Fibroblast of skin of back (primary cell): Measurements from ENCODE around the gene CTNNBIP1.
"Not testable (repeated sequence)": the region's sequence is repeated elsewhere in the genome, so short reads cannot be mapped to it uniquely, and the experiment has no call there.

Source experiments
- DNase-seq: peaks from one replicate; pipeline ENCODE4 v3.0.0-alpha.2; 2013

Gene CTNNBIP1

DNA sequence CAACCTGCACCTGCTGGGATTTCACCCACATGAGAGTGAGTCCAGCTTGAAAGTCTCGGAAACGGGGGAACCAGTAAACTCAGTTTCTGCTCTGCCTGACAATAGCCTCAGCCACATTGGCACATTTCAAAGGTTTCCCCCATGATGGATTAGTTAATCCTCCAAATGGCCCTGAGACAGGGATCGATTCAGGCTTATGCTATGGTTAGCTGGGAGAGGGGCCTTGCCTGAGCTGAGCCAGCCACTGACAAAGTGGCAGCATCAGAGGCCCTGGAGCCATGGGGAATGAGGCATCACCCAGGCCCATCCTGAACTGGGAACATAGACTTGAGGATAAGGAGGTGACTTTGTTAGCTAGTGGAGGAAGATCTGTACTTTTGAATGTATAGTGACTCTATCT, 83.5 kb downstream of the CTNNBIP1 start:
- no peak for DNase-seq

DNA sequence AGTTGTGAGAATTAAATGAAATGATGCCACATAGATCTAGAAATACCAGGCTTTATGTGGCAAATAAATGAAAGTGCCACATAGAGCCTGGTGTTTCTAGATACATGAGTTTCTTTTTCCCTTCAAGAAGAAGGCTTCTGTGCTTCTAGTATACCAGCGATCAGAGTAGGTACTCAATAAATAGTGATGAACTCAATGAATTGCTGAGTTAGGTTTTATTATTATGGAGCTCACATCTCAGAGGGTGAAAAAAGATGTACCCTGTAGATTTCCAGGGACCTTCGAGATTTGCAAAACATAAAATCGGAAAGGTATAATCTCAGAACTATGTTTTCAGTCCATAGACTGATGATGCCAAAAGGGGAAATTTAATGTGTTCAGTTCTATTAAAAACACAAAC, 84.0 kb downstream of the CTNNBIP1 start:
- no peak for DNase-seq

DNA sequence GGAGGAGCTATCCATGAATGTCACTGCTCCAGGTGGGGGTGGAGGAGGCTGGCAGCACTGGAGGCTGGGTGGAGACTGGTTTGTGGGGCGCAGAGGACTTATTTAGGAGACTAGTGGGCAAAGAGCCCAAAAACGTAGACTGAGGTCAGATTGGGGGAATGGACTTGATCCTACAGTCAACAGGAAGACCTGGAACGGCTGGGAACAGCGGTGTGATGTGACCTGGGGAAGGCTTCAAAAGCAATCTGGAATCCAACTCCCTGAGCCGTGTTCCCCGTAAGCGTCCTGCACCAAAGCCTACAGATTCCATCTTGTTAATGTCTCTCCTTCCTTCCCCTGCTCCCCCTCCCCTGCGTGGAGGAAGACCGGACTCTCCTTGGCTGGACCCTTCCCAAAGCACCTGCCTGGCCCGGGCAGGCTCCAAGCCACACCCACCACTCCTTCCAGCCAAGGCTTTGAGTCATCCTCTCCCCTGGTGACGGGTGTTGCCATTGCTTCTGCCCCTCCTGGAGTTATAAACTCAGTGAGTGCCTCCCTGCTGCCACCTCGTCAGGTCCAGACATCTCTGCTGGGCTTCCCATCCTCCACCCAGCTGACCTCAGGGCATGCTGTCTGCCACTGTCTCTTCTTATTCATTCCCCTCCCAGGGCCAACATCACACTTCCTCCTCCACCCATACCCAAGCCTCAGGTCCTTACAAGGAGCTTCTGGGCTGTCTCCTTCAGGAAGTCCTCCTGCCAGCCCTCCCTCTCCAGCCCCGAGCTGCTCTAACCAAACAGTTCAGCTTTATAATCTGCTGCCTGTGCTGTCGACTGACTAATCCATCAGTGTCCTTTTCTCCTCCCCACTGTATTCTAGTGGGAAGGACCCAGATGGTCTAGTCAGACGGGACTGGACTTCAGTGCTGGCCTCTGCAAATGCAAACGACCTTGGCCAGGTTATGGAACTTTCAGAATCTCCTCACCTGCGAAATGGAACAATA, 84.7 kb downstream of the CTNNBIP1 start:
- DNase-seq, result peak; percentile 90

DNA sequence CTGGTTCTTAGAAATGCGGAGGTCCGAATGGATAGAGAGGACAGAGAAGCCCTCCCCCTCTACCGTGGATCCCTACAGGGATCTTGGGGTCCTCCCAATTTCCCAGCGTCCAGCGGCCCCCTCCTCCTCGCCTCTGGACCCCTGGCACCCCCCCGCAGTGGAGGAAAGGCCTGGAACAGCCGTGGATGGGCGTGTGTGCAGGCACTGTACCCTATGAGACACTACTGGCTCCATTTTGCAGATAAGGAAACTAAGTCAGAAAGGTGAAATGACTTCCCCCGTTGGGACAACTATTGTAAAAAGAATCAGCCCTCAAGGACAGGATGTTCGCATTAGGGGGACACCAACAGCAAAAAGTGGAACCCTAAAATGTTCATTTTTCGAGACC, 85.4 kb downstream of the CTNNBIP1 start:
- no peak for DNase-seq

DNA sequence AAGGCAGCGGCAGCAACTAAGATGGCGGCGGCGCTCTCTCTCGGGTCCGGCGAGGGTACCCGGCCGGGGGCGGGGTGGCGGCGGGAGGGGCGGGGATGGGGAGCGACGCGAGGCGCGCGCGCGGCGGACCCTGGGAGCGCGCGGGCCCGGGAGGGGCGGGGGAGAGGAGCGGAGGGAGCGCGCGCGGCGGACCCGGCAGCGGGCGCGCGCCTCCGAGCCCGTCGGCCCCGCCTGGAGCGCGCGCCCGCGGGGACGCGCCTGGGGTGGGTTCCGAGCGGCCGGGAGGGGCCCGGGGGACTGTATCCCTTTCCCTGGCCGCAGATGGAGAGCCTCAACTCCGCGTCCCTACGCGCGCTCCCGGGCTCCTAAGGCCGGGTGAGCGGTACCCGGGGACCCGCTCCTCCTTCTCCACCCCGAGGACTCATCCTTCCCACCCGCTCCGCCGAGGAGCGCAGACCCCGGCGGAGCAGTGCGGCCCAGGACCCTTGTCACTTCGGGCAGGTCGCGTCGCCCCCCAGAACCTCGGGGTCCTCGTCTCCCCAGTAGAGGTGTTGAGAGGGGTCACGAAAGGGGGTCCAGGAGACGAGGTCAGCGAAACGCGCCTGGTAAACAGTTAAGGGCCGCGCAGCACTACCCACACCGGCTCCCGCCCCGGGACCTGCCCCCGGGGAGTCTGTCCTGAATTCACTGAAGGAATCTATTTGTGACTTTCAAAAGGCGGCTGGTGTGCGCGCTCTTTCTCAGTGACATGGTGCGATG, 85.9 kb downstream of the CTNNBIP1 start, which contains the start of gene CLSTN1:
TSS of gene CLSTN1 (minus strand) at position 23 of the 759 bp plus-strand sequence. CDS start 232 bp downstream, outside the sequence.
- peak; percentile 90 for DNase-seq

DNA sequence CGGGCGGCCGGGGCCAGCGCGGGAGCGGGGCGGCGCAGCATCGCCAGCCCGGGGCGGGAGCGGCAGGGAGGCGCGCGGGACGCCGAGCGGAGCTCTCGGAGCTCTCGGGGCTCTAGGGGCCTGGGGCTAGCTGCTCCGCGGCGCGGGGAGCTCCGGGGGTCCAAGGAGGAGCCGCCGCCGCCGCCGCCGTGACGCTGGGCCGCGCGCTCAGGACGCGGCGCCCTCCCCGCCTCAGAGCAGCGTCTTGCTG, 86.5 kb downstream of the CTNNBIP1 start:
- no peak for DNase-seq

DNA sequence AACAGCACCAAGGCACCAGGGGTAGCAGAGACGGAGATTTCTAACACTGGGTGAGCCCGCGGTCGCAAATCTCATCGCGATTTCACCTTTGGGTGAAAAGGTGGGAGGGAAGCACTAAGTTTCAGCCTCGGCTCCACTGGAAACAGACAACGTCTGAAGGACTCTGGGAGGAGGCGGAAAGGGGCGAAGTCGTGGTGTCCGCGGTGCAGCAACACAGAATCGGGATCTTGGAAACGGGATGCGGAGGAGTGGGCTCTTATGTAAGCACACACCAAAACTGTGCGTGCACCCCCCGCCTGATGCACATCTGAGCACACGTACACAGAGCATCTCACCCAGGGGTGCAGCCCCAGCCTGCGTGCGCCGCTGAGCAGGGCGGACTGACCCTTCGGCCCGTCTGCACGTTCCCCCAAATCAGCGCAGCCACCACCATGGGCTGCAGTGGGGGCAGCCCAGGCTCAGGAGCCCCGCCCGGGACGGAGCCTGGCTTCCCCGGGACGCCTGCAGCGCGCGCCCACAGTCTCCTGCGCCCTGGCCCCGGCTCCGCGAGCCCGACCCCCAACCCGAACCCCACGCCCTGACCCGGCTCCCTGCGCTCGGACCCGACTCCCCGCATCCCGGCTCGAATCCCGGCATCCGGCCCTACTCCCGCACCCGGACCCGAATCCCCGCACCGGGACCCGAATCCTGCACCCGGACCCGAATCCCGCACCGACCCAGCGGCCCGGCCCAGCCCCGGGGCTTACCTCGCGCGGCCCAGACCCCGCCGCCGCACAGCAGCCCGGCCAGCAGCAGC, 87.0 kb downstream of the CTNNBIP1 start:
- no peak for DNase-seq

DNA sequence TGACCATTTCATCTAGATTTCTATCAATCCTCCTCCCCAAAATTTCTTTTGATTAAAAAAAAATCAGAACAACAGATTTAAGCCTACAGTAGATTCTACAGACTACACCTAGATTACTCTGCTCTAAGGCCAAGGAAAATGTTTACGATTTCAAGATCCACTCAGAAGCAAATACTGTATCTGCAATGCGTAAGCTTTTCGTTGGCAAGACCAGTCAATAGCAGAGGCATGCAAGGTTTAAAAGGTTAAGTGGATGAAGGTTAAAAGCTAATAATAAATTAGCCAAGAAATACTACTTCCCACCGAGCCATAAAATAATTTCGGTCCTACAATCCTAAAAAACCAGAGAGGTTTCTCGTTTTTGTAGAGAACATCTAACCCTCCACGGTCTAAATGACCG, 87.6 kb downstream of the CTNNBIP1 start:
- DNase-seq, result no peak

DNA sequence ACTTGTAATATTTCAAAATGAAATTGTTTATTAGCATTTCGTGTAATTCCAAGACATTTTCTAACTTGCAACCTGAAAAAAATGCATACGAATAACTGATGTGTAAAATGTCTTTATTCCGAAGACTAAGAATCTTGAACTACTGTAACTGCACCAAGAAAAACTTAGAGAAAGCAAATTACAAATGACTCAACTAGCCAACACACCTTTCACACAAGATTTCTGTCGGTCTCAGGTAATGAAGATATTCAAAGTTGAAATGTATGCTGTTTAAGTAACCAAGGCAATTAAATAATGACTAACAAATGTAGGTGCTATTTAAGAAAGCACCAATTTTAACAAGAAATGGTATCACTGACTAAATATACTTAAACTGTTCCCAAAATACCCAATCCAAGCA, 88.4 kb downstream of the CTNNBIP1 start:
- DNase-seq, result no peak

DNA sequence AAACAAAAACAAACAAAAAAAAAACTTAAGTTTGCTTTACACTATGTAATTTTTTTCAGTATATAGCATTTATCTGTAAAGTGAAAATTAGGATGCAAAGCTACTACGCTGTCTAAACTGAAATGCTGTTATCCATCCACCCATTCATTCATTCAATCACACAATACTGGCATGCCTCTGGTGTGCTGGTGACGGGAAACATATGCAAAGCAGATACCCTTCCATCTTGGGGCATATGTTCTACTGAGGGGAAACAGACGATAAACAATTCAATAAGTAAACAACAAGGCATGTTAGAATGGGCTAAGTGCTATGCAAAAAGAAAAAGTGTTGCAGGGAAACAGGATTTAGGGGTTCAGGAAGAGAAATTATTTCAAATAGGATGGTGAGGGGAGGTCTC, 89.5 kb downstream of the CTNNBIP1 start:
- no peak for DNase-seq

DNA sequence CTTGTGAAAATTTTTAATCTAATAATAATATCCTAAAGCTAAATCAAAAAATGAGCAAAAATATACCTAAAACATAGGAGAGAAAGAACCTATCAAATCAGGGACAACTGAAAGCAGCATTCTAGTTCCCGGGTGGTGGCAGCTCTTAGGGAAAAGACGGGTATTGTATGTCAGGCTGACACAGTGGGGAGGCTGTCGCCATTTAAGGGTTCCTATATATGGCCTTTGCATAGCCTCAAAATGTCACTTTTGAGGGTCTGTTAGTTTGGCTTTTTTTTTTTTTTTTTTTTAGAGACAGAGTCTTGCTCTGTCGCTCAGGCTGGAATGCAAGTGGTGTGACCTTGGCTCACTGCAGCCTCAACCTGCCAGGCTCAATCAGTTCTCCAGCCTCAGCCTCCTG, 92.3 kb downstream of the CTNNBIP1 start:
- no peak for DNase-seq

DNA sequence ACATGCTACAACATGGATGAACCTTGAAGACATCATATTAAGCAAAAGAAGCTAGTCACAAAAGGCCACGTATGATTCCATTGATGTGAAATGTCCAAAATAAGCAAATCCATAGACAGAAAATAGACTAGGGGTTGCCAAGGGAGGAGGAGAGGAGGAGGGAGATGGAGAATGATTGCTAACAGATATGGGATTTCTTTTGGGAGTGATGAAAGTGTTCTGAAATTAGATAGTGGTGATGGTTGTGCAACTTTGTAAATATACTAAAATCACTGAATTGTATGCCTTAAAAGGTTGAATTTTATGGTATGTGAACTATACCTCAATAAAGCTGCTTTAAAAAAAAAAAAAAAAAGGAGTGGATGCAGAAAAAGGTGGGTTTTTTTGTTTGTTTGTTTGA, 93.9 kb downstream of the CTNNBIP1 start:
- DNase-seq, result no peak

DNA sequence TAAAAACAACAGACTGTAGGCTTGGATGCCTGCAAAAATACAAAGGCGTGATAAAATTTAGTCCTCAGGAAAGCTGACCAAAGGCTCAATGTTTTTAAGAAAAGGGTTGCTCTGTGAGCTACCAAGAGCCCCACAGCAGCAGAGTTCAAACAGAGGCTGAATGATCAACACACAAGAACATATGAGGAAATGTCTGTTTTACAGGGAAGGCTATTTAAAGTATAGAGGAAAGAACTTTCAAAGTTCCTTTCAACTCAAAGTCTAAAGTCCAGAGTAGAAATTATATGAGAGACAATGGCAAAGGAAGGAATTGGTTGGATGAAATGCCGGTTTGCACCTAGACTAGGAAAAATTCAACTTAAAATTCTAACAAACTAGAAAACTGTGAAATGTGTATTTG, 94.9 kb downstream of the CTNNBIP1 start:
- DNase-seq, result no peak

DNA sequence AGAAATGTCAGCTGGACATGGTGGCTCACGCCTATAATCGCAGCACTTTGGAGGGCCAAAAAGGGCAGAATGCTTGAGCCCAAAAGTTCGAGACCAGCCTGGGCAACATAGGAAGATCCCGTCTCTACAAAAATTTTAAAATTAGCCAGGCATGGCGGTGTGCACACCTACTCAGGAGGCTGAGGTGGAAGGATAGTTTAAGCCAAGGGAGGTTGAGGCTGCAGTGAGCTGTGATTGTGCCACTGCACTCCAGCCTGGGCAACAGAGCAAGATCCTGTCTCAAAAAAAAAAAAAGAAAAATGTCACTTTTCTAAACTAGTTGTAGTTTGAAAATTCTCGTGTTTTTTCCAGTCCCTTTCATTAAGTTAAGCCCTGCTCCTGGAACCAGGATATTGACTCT, 95.5 kb downstream of the CTNNBIP1 start:
- DNase-seq, result no peak

DNA sequence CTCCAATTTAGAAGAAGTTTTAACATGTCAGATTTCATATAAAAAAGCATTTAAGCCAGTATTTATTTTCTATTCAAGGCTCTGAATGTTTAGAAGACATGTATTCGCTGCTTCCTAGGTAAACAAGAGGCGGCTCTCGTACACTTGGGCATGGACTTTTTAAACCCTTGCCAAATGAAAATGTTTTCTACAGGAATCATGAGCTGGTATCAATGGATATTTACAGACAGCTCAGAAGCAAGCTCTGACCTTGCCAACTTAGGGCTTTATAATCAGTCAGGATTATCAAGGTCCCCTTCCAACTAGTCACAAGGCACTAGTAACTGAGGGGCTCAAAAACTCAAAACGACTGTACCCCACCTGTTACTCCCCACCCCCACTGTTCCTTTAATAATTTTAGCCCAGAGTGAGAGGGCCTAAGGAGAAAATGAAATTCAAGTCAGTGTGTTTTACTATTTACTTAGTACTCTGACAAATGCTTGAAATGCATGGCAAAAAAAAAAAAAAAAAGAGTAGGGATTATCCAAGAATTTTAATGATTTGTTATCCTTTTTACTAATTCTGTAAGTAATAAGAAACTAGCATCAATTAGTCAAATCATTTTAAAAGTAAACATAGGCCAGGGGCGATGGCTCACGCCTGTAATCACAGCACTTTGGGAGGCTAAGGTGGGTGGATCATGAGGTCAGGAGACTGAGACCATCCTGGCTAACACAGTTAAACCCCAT, 98.7 kb downstream of the CTNNBIP1 start:
- no peak for DNase-seq

DNA sequence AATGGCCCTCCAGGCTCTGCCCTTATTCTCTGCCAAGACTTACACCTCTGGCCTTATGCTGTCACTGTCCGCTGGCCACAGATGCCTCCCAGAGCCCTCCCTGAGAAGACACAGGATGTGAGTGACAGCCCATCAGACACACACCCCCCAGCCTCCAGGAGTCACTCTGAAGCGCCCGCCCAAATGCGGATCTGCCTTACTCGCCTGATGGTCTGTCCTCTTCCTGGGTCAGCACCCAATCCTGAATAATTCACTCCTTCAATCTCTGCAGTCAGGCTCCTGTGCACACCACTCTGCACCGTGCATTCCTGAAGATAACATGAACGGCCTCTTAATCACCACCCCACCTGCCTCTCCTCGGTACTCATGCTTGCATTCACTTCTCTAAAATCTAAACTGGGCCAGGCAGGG, 101.0 kb downstream of the CTNNBIP1 start:
- no peak for DNase-seq

DNA sequence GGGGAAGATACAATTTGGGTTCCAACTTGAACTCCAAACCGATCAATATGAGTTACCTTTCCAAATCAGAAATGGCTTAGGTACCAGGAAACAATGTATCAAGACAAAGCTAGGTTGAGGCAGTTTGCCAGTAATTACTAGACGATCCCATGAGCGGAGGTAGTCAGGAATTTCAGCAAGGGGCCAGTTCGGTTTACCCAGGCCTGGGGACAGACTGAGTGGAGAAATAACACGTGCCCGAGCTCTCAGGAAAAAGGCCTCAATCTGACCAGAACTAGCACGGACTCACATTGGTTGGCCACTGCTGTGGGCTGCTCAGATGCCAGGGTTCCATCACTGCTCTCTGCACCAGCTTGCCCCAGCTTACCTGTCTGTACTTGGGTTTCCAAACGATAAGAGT, 101.6 kb downstream of the CTNNBIP1 start:
- no peak for DNase-seq

DNA sequence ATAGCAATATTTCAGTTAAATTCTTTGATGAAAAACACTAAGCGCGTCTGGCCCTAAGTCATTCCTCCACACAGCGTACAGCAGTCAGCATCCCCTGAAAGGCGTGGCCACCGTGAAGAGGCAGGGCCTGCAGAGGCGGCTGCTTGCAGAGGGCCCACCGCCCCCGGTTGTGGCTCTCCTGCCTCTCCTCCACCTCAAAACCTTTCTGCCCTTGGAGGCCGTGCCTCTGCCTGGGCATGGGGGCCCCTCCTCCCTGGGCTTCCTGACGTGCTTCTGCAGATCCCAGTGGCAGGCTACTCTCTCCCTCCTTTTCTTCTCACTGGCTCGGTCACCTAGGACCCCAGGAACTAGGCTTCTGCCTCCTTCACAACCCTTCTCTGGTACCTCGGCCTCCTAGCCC, 102.5 kb downstream of the CTNNBIP1 start:
- no peak for DNase-seq

DNA sequence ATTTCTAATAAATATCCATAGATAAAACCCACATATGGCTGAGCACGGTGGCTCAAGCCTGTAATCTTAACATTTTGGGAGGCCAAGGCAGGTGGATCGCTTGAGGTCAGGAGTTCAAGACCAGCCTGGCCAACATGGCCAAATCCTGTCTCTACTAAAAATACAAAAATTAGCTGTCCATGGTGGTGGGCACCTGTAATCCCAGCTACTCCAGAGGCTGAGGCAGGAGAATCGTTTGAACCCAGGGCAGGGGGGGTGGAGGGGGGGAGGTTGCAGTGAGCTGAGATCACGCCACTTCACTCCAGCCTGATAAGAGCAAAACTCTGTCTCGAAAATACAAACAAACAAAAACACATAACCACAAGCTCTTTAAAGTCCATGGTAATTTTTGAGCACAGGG, 104.1 kb downstream of the CTNNBIP1 start:
- not testable (repeated sequence) for DNase-seq

DNA sequence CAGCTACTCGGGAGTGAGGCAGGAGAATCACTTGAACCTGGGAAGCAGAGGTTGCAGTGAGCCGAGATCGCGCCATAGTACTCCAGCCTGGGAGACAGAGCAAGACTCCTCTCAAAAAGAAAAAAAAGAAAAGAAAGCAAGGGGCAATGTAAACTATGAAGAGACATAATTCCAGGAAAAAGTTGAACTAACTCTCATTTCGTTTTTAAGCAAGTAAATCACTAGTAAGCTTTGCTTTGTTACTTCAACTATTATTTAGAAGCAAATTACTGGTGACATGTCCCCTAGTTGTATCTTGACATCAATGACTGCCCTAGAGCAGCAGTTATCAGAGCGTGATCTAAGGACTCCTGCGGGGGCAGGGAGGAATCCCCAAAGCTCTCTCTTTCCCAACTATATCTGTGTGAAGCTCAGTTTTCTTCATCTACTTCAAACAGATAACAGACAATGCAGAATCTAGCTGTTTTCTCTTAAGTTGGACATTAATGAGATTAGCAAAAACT, 105.0 kb downstream of the CTNNBIP1 start:
- no peak for DNase-seq

DNA sequence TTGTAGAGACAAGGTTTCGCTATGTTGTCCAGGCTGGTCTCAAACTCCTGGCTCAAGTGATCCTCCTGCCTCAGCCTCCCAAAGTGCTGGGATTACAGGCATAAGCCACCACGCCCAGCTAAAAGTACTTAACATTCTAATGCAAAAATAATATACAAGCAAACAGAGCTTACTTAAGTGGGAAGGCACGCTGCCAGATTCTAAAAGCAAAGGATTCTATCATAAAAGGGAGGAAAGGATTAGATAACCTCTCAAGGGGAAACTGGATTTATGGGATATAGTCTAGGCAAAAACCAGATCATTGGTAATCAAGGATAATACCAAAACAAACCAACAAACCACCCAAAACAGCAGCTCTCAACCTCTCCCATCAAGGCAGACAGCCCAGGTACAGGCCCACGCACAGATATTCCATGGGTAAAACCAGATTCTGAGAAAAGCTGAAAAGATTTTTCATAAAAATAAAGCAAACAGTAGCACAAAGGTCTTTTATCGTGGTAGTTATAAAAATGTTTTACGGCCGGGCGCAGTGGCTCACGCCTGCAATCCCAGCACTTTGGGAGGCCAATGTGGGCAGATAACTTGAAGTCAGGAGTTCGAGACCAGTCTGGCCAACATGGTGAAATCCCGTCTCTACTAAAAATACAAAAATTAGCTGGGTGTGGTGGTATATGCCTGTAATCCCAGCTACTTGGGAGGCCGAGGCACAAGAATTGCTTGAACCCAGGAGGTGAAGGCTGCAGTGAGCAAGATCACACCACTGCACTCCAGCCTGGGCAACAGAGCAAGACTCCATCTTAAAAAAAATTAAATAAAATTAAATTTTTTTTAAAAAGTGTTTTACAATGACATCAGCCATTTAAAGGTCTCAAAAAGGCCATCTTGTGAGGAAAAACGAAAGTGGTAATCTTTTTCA, 106.8 kb downstream of the CTNNBIP1 start:
- DNase-seq, result not testable (repeated sequence)
